WI38 (cell line): ENCODE measurements around the gene KTN1.

ENCODE experiments used
- H3K4me3 ChIP-seq: 2 replicates; pipeline ENCODE4 v1.5.1; 2011; ENCODE audit warnings: low read depth, mild to moderate bottlenecking, control low read depth, low read length
- TF ChIP-seq, protein P1 (sequence below): IDR thresholded peaks from 2 replicates; pipeline ENCODE4 v1.5.1; 2012; ENCODE audit warnings: low read depth, mild to moderate bottlenecking, control low read depth, low read length

Gene KTN1

DNA sequence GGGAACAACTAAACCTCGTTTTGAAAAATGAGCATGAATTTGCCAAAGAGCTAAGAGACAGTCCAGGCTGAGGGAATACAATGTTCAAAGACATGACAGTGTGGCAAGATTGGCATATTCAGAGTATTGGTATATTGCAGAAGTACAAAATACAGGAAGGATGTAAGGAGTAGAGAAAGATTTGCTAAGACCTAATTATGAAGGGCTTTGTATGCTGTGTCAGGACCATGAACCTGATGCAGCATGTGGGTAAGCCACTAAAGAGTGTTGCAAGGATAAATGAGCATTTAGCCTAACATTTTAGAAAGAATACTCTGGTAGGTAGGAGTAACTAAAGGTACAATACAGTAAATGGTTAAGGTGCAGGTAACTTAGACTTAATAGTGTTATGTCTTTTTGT is 65.1 kb downstream of the KTN1 start:
- TF ChIP-seq, protein P1, sequence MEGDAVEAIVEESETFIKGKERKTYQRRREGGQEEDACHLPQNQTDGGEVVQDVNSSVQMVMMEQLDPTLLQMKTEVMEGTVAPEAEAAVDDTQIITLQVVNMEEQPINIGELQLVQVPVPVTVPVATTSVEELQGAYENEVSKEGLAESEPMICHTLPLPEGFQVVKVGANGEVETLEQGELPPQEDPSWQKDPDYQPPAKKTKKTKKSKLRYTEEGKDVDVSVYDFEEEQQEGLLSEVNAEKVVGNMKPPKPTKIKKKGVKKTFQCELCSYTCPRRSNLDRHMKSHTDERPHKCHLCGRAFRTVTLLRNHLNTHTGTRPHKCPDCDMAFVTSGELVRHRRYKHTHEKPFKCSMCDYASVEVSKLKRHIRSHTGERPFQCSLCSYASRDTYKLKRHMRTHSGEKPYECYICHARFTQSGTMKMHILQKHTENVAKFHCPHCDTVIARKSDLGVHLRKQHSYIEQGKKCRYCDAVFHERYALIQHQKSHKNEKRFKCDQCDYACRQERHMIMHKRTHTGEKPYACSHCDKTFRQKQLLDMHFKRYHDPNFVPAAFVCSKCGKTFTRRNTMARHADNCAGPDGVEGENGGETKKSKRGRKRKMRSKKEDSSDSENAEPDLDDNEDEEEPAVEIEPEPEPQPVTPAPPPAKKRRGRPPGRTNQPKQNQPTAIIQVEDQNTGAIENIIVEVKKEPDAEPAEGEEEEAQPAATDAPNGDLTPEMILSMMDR: no peak
- no peak overlapping the region for H3K4me3 ChIP-seq

DNA sequence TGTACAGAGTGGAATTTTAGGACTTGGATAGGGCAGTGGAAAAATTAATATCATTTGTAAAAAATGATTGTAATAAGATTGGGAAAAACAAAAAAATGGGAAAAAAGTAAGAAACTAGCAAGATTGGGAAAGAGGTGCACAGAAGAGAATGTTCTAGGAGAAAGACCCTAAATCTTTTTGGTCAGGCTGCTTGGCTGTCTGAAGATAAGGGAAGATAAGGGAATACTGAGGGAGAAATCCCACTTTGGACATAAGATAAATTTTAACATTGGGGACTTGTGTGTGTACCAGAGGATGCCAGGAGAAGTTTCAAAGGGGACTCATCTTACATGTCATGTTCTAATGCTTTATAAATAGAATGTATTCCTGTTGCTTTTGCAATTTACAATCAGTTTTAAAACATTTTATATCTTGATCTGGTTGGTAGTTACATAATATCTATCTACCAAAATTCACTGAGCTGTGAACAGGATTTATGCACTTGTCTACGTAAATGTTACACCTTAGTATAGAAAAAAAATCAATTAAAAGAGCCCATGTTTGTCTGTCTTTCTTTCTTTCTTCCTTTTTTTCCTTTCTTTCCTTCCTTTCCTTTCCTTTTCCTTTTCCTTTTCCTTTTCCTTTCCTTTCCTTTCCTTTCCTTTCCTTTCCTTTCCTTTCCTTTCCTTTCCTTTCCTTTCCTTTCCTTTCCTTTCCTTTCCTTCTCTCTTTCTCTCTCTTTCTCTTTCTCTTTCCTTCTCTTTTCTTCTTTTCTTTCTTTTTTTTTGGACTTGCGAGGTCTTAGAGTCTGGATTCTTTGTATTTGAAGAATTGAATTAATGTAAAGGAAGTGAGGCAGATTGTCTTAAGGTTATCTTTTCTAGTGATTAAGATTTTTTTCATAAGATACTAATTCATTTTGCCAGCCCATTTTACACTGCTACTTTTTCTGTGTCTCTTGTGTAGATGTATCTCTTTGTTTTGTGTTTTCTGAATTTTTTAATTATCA is 66.1 kb downstream of the KTN1 start:
- H3K4me3 ChIP-seq: no peak overlapping the region
- TF ChIP-seq, protein P1: no peak

DNA sequence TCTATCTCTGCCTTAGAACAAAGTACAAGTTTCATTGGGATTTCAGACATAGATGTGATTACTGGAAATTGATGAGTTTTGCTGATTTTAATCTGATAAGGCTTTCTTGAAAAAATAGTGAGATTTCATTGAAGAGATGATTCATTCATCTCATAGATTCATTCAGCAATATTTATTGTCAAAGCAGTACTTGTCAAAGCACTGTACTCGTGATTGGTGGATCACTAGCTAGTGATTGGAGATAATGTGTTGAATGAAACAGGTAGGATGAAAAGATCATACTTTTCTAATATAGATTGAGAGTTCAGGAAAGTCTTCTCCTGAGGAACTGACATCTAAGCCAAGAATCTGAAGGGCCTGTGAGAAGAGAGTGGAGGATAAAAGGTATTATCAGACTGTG is 71.0 kb downstream of the KTN1 start:
- TF ChIP-seq, protein P1: no peak
- H3K4me3 ChIP-seq: no peak overlapping the region

DNA sequence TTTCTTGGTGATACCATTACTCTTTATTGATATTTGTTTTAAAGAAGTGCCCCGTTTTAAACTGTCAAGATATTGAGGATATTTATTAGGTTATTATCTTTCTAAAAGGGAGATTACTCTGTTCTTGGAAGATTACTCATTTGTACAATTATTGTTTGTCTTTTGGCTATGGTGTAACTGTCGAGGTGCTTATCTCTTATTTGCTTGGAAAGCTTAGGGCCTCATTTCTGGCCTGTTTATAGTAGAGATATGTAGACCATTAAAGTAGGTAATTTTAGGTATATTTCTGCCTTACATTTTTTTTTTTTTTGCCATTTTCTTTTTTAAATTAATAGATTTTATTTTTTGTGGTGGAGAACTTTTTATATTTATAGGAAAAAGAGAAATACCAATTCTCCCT is 74.2 kb downstream of the KTN1 start:
- TF ChIP-seq, protein P1: no peak

DNA sequence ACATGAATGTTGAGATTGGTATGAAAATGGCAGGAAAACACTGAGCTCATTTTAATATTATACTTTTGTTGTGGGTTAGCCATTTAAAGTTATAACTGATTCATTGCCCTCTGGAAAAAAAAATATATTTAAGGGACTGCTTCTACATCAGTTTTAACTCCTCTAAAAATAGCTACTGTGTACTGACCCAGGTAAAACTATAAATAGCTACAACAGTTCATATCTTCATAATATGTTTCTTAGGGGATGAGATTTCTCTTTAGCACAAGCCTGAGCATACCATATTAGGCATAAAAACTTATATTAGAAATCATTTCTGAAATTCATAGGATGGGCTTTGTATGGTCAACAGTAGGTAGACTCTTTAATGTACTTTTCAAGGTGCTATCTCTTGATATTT is 81.0 kb downstream of the KTN1 start:
- H3K4me3 ChIP-seq: no peak overlapping the region
- TF ChIP-seq, protein P1: no peak

More for the DNA sequence above, 74.2 kb downstream of the KTN1 start:
- no peak overlapping the region for H3K4me3 ChIP-seq

DNA sequence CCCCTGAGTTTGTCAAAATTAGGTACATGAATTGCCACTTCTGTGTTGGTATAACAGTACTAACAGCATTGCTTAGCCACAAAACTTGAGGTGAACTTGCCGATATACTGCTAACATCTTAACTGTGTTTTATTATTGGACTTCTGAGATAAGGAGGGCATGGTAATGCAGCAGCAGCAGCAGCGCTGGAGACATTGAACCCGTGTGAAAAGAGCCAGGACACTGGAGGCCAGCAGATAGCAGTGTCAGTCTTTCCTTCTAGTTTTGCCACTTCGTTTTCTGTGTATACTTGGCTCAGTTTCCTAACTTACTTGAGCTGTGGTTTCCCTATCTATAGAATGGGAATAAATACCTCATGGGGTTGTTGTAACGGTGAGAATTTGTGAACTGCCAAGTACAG is 82.7 kb downstream of the KTN1 start:
- no peak overlapping the region for H3K4me3 ChIP-seq
- TF ChIP-seq, protein P1: no peak

DNA sequence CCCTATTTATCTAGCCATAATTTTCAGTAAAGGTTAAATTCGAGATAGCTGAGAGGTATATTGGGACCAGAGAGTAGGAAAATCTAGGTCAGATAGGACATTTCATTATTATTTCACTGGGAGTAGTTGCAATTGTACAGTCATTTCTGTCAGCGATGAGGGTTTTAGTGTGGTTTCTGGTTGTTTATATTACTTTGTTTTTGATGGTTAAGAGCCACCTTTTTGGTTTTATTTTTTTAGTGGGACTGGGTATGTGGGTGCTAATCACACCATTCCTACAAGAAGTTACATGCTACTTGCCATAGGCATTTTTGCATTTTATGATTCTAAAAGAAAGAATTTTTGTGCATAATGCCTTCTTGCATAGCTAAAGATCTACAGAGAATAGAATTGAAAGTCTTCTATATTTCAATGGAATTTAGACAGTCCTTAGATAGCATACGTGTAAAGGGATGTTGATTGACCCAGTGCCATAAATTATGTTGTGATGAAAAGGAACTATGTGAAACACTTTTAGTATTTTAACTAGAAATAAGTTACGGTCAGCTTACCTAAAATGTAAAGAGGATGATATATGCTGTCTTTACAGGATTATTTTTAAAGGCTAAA is 85.2 kb downstream of the KTN1 start:
- TF ChIP-seq, protein P1: no peak
- H3K4me3 ChIP-seq: no peak overlapping the region
